Hypothalamus (tissue), 51 donors: Measurements from ENCODE around the gene FAHD2B.
"Not testable (repeated sequence)": the region's sequence is repeated elsewhere in the genome, so short reads cannot be mapped to it uniquely, and the experiment has no call there.

Experiments used
- DNase-seq, 51 donors: peaks; one replicate each; lab custom pipeline; 2025; lab: John Stamatoyannopoulos, UW

Gene FAHD2B

GRCh38 chr2:97068722-97069121 is 26.0 kb downstream of the FAHD2B start:
- not testable (repeated sequence) for DNase-seq

- no peak for DNase-seq
These were observed 26.6 kb downstream of the FAHD2B start for GRCh38 chr2:97068074-97068473.

- DNase-seq, result no peak
These were observed 27.2 kb downstream of the FAHD2B start for GRCh38 chr2:97067279-97068004.

GRCh38 chr2:97066030-97066429 is 28.7 kb downstream of the FAHD2B start:
- DNase-seq, result not testable (repeated sequence)

- DNase-seq, result not testable (repeated sequence)
These were observed 32.7 kb downstream of the FAHD2B start for GRCh38 chr2:97062020-97062419.

GRCh38 chr2:97059782-97060181 is 34.9 kb downstream of the FAHD2B start:
- not testable (repeated sequence) for DNase-seq

GRCh38 chr2:97056150-97056549 is 38.5 kb downstream of the FAHD2B start:
- DNase-seq, result not testable (repeated sequence)

GRCh38 chr2:97050032-97050431 is 44.6 kb downstream of the FAHD2B start:
- DNase-seq, result not testable (repeated sequence)

GRCh38 chr2:97048448-97048847 is 46.2 kb downstream of the FAHD2B start:
- DNase-seq, result not testable (repeated sequence)

GRCh38 chr2:97046676-97047075 is 48.0 kb downstream of the FAHD2B start:
- not testable (repeated sequence) for DNase-seq

GRCh38 chr2:97045895-97046499 is 48.7 kb downstream of the FAHD2B start:
- not testable (repeated sequence) for DNase-seq
